H1 (cell line): ENCODE results near the gene IMPDH1. TPM values are rescaled to one million over a fixed set of nuclear protein-coding genes. Genes with fewer than 3 reads are reported as not detected.
A peak's percentile ranks its signal among the peaks of the same experiment; 100 is the strongest.

Experiments
- CHD7 ChIP-seq: fragments of 300-600 bp; sonication (generic); IDR thresholded peaks from 2 replicates; pipeline ENCODE4 v1.7.1; 2012; ENCODE audit warnings: low read length, moderate library complexity, mild to moderate bottlenecking, inconsistent platforms; ENCODE audit not compliant: insufficient replicate concordance
- CTBP2 ChIP-seq: IDR thresholded peaks from 2 replicates; pipeline ENCODE4 v1.7.0; 2011; ENCODE audit warnings: borderline replicate concordance, mild to moderate bottlenecking, moderate library complexity, mixed read lengths, low read length; ENCODE audit not compliant: insufficient read depth, insufficient read length
- MAFK ChIP-seq: IDR thresholded peaks from 2 replicates; pipeline ENCODE4 v1.6.1; 2012; ENCODE audit warnings: low read depth, mild to moderate bottlenecking, improper control_type of control experiment, low read length
- NANOG ChIP-seq: IDR thresholded peaks from 2 replicates; pipeline ENCODE4 v1.6.1; 2011; ENCODE audit warnings: low read length, low read depth, mild to moderate bottlenecking, inconsistent platforms; ENCODE audit not compliant: insufficient read depth, poor library complexity, severe bottlenecking
- RBBP5 ChIP-seq: IDR thresholded peaks from 2 replicates; pipeline ENCODE4 v1.7.1; 2012; ENCODE audit warnings: low read depth, mild to moderate bottlenecking, inconsistent platforms, low read length, moderate library complexity, borderline replicate concordance
- RFX5 ChIP-seq: IDR thresholded peaks from 2 replicates; pipeline ENCODE4 v1.6.1; 2011; ENCODE audit warnings: low read depth, low read length, improper control_type of control experiment, borderline replicate concordance
- SIN3A ChIP-seq, 2 experiments: IDR thresholded peaks in 1 of 2; conservative IDR thresholded peaks in 1 of 2; 2 replicates each; pipeline ENCODE4 v1.6.1; 2011 to 2012; ENCODE audit warnings: low read length in 2 of 2, improper control_type of control experiment in 1 of 2, low read depth in 1 of 2, mild to moderate bottlenecking in 1 of 2
- SP2 ChIP-seq: IDR thresholded peaks from 2 replicates; pipeline ENCODE4 v1.6.1; 2012; ENCODE audit warnings: mild to moderate bottlenecking, low read length, inconsistent platforms
- TEAD4 ChIP-seq: IDR thresholded peaks from 2 replicates; pipeline ENCODE4 v1.6.1; 2012; ENCODE audit warnings: low read depth, low read length, inconsistent platforms, mixed read lengths
- ZNF274 ChIP-seq: IDR thresholded peaks from 2 replicates; pipeline ENCODE4 v1.7.0; 2012; ENCODE audit warnings: low read length, borderline replicate concordance; ENCODE audit errors: extremely low read depth
- polyA plus RNA-seq, 7 experiments: library from polyadenylated mRNA; depleted of rRNA in 3 of 7; stranded (reverse) in 5 of 7; unstranded in 2 of 7; fragments of >200 nt in 5 of 7; fragments of 200-250 nt in 2 of 7; gene quantifications; 1 replicate in 5 of 7; 2 replicates in 1 of 7; 4 replicates in 1 of 7; pipeline versions ENCODE4 v1.2.1 to v1.2.3, GENCODE V29; 2011 to 2013; ENCODE audit warnings: missing spikeins in 2 of 7, mixed read lengths in 2 of 7
- total RNA-seq: library from RNA; stranded (reverse); fragmentation: NEBNext Ultra II Directional; extraction: Animal tissue kit (Norgen Biotek cat#: 25700); gene quantifications from 2 replicates; pipeline ENCODE4 v1.2.1, GENCODE V29; 2021

Gene IMPDH1
- total and polyA plus RNA-seq, 2 of the 8 experiments (the other 6 are each of a cell fraction or from before 2014, with no cell fraction given) = 45.8 TPM

DNA sequence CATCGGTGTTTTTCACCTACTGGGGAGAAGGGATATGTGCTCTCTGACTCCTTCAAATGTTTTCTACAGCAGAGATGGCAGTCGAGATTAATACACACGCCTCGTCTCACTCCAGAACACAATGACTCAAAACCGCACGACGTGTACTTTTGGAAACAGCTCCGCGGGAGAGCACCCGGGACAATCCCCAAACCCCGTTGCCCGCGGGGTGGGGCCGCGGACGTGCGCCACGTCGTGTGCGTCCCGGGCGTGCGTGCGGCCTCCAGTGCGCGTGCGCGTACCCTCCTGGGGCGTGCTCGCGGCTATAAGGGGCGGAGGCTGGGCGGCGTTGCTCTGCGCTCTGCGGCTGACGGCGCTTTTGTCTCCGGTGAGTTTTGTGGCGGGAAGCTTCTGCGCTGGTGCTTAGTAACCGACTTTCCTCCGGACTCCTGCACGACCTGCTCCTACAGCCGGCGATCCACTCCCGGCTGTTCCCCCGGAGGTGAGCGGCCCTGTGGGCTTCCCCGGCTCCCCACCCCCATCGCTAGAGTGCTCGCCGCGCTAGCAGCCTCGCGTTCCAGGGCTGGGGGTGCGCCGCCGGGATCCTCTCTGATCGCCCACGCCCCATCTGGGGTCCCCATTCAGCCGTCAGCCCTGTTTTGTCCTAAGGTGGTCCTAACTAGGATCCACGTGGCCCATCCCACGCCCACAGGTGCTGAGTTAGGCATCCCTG, 45.9 kb upstream of the IMPDH1 start, which contains the start of gene HILPDA (continued):
- no peak for TF ChIP-seq RFX5
- TF ChIP-seq CHD7 = no peak
- TF ChIP-seq TEAD4 = no peak
- TF ChIP-seq NANOG = peak; percentile 5
- TF ChIP-seq ZNF274 = no peak
- no peak for TF ChIP-seq CTBP2
- TF ChIP-seq SIN3A (conservative IDR thresholded peaks at IDR 0.05 in 1 of 2, IDR thresholded peaks at IDR 0.05 in 1 of 2; ENCODE audit: low read depth in 1 of 2, low read length in 2 of 2) = peak in 1 of 2 experiments; percentile 64; a peak in 1 of 4 replicates
- peak; percentile 82 for TF ChIP-seq RBBP5
- TF ChIP-seq MAFK = no peak
- no peak for TF ChIP-seq SP2
